DMS 273 treated with DMSO at 0.1 percent for 48 hours (cell line): ENCODE data around the gene OSTF1.

ENCODE experiments used
- DNase-seq: peaks from one replicate; lab custom pipeline; 2025; lab: John Stamatoyannopoulos, UW

Gene OSTF1

DNA sequence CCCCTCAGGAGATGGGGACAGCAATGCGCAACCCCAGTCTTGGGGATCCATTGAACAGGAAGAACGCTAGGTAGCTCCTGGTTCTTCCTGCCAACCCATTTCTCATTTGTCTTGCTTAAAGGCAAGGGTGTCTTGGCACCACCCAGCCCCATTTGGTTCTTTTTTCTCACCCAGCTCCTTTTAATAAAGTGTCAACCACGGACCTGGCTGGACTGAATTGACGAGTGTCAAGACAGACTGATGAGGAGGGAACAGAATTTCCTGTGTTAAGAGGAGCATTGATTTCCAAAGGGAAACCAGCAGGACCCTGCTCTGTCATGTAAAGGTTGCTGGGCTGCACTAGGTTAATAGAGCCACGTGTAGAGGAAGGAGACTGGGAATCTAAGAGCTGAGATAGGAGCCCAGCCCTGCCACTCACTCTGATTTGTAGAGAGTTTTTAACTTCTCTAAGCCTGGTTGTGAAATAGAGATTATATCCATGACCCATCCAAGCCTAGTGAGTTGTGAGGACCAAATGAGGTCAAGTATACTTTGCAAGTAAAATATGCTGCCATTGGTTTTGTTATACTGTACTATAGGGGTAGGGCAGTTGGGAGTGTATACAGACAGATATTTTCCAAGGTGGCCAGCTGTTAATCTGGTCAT, 33.7 kb downstream of the OSTF1 start:
- no peak for DNase-seq

DNA sequence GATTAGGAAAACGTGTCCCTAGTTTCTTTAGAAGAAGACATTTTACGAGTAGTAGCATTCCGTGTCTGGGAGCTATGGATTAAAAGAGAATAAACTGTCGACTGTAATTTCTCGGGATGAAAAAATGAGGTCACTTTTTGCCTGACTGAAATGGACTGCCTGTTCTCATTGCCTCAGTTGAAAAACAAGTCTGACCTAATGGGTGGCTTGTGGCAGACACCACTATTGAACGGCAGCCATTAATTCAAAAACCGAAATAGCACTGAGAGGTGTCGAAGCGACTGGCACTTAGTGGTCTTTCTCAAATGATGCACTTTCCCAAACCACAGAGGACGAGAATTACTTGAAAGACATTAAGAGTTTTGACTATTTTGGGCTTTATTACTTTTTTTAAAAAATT, 35.4 kb downstream of the OSTF1 start:
- no peak for DNase-seq

DNA sequence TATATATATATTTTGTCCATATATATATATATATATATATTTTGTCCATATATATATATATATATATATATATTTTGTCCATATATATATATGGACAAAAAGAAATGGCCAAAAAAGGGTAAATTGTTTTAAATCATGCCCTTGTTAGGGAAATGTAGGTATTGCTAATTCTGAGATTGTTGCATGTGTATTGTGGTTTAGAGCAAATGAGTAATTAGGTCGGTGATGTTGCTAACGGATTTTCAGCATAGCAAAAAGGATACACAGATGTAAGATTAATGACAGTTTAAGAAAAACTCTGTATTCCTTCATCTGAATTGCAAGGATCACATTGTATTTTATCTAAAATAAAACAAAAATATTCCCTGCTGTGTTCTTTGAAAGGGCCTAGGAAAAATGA, 40.2 kb downstream of the OSTF1 start:
- DNase-seq, result no peak

DNA sequence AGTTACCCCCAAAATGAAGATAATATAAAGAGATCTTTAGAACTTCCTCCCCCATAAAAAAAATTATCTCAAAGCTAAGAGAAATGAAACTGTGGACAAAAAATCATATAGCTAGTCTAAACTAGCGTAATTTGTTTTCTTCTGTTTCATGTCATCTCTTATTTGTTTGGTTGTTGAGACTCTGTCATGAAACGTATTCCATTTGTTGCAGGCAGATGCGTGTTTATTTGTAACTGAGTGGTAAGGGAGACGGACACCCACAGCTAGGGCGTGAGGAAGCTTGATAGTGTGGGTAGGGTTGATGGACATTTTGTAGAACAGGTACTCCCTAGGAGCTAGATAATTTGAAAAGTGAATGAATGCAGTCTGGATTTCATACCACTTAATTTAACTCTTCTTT, 41.9 kb downstream of the OSTF1 start:
- DNase-seq, result no peak

DNA sequence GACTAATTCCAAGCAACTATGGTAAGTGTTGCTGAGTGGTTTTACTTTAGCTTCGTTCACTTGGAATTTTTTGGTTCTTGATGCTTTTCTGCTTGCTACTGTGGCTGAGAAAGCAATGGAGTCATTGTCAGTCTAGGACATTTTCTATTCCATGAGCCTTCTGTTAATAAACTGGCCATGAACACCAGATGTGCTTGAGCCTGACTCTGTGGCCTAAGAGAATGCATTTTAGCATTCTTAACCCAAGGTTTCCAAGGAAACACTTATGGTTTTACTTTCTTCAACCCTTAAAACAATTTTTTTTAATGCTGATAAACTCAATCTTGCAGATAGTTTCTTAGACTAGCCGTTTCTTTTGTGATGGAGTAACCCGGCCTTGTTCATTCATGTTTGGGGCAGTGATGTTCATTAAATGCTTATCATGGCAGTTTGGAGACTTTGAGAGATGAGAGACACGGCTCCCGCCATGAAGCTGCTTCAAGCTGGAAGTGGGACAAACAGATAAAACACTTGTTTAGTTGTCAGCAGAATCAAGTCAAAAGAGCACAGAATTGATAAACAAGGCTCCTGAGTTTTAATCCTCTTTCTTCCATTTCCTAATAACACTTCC, 42.4 kb downstream of the OSTF1 start:
- DNase-seq, result no peak

DNA sequence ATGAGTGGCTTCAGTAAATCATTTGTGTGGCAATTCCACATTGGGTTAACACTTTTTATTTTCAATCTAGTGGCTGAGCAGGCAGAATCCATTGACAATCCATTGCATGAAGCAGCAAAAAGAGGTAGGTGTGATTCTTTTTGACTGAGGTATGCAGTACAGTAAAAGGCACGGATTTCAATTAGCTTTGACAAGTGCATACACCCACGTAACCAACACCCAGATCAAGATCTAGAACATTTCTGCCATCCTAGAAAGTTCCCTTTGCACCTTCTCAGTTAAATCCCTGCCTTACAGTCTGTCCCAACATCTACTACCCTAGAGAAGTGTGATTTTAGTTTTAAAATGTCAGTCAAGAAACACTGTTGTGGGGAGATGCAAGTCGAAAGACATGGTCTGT, 43.4 kb downstream of the OSTF1 start:
- DNase-seq, result no peak

DNA sequence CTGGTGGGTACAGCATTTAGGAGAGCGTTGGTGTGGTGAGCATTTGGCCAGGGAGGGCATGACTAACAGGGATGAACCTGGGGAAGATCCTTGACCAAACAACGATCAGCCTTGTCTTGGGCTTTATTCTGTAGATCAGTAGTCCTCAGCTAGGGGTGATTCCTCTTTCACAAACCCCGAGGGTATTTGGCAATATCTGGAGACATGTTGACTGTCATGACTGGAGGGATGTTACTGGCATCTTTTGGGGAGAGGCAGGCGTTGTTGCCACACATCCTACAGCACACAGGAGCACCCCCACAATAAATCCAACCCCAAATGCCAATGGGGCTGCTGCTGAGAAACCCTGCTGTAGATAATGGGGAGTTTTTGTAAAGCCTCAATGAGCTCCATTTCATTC, 43.9 kb downstream of the OSTF1 start:
- DNase-seq, result no peak

DNA sequence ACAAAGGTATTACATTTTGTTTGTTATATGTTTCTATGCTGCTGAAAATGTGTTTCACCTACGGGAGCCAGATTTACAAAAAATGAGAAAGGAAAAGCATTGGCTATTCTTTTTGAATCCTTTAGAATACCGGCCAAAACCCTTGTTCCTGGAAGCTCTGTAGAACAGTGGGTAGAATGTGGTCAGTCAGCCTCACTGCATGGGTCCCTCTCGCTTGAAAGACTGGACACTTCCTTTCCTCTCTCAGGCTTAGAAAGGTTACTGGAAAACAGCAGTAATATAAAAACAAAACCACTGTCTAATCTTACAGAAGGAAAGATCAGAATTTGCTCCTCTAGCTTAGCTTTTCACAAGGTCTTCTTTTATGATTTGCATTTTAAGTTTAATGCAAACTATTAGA, 45.1 kb downstream of the OSTF1 start:
- DNase-seq, result no peak

DNA sequence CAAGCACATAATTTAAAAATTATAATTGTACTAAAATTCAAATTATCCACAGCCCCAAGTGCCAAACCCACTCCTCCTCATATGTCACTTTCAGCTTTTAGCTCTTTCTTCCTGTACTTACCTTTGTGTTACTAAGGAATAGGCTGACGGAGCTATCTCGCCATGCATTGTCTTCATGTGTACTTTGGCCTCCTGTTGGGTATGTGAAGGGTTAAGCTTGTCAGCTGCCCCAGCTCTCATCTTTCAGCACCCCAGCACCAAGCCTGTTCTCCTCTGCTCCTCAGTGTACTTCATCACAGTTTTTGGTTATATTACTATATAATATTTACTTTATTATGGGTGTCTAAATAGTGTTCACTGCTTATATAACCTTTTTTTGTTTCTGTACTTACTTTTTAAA, 46.2 kb downstream of the OSTF1 start:
- DNase-seq, result no peak

DNA sequence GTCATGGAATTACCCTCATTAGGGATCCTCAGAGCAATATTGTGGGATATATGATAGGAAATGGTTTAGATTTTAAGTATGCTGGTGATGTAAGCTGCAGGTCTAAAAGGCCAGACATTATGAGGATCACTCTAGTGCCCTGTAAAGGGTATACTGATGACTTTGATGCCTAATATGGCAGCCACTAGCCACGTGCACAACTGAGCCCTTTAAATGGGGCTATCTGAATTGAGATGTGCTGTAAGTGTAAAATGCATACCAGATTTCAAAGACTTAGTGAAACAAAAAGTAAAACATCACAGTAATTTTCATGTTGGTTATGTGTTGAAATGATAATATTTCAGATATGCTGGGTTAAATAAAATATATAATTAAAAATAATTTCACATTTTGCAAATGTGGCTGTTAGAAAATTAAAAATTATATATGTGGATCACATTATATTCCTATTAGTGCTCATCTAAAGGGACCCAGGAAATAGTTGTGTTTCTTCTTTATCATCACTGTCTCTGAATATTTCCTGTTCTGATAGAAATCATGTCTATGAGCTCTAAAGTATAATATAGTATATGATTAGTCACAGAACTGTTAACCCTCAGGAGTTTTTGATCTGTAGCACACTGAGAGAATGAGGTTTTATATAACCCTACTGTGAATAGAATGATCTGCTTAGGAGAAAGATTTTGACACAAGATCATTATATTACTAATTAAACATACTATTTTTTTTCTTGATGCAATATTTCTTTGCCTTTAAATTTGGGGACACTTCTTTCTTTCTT, 50.1 kb downstream of the OSTF1 start:
- DNase-seq, result no peak

DNA sequence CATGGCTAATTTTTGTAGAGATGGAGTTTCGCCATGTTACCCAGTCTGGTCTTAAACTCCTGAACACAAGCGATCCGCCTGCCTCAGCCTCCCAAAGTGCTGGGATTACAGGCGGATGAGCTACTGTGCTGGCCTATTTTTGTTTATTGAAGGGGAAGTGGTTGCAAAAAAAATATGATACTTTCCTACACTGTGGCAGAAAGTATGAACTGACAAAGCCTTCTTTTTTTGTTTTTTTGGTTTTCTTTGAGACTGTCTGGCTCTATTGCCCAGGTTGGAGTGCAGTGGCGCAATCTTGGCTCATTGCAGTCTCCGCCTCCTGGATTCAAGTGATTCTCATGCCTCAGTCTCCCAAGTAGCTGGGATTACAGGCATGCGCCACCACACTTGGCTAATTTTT, 50.9 kb downstream of the OSTF1 start:
- no peak for DNase-seq

DNA sequence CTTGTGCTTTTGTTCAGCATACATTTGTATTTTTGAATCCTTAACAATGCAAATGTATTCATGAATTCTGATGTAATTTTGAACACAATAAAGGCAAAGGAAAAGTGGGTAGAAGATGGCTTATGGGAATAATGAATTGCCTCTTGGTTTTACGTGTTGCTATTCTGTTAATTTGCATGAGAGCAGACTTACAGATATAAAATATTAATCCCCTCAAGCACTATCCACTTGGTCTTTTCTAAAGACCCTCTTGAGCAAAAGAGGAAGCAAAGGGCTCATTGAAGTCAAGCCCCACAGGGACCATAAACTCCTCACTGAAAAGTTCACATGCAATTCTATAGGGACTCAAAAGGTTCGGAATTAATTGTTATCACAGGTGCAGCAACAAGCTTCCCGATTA, 51.9 kb downstream of the OSTF1 start:
- no peak for DNase-seq

DNA sequence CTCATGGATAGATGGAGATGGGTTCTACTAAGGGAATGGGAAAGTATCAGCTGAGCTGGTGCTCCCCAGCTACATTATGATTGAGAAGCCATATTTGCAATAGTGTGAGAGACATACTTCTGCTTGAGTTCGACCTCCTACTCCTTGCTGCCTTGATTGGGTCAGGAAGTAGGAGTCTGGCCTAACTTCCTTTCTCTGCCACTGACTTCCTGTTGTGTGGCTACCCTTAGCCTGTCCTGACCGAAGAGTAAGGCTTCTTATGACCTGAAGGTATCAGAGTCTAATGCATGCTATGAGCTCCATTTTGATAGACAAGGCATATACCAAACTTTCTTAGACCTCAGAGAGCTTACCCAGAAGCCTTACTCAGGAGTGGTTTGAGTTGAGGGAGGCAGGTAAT, 53.9 kb downstream of the OSTF1 start:
- DNase-seq, result no peak

DNA sequence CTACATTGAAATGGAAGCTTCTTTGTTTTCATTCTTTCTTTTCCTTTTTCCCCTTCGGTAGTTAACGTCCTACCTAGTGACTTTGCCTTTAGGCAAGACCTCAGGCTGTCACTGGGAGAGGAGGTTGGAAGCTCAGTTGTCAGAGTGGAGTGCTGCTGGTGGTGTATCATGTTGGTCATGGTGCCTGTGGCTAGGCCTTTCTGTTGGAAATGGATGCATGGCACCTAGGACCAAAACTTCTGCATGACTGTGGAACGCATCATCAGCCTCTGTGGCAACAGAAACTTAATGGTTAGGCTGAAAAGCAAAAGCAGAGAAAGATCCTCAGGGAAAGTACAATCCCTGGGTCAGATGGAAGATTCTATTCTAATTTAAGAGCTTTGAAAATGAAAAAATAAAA, 57.9 kb downstream of the OSTF1 start:
- DNase-seq, result no peak

DNA sequence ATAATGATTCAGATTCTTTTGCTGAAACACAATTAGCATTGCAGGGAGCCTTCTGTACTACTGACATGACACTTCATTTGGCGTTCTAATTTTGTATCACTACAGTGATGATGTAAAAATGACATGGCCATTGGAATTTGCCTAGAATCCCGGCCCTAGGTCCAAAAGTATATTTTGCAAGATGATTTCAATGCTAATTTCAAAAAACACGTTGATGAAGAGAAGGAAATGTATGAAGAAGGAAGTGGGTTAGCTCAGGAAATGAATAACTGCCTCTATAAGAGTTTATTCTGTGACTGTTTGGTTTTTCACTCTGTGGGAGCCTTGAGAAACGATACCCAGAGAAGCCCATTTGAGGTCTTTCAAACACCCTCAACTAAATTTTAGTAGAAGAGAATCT, 59.3 kb downstream of the OSTF1 start:
- DNase-seq, result no peak

DNA sequence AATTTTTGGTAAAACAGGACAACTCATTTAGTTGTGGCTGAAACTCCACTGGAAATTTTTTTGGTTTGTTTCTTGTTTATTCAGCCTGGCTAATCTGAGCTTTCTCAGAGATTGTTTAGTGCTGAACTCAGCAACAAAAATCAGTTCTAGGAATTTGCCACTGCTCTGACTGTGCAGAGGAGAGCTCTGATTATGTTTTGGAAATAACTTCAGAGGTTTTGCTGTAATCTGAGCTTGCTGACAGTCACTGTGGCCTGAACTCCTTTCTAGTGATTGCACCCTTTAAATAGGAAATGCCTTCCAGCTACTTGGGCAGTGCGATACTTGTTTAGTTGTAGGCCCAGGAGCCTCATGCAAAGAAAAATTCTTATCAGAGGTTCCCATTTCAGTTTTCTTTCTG, 60.2 kb downstream of the OSTF1 start:
- DNase-seq, result no peak

DNA sequence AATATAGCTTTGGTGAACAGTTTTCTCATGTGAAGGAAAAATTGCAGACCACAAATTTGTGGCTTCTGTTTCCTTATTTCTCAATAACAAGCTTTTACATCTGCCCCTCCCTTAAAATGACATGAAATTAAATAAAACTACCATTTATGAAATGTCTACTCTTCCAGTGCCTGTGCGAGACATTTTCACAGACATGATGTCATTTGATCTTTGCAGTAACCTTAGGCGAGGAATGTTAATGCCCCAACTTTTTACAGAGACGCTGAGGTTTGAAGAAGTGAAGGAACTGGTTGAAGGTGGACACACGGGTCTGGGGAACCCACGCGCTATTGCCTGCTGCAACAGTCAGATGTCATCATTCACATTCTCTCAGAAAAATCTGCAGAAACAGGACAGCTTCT, 61.5 kb downstream of the OSTF1 start:
- no peak for DNase-seq

DNA sequence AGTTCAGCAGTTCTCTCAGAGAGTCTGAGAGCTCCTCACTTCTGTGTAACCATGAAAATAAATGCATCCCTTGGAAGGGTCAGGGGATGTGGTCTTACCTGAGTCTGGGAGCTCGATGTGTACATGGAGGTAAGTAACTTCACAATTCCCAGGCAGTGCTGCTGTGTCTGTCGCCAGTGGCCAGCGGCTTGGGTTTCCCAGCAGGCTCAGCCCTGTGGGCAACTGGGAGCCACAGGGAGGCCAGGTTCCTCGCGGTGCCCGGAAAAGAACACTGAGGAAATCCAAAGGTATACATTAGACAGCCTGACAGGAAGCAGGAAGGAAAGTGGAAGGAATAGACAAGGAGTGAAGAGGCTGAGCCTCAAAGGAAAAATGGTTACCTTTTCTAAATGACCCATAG, 62.2 kb downstream of the OSTF1 start:
- no peak for DNase-seq

DNA sequence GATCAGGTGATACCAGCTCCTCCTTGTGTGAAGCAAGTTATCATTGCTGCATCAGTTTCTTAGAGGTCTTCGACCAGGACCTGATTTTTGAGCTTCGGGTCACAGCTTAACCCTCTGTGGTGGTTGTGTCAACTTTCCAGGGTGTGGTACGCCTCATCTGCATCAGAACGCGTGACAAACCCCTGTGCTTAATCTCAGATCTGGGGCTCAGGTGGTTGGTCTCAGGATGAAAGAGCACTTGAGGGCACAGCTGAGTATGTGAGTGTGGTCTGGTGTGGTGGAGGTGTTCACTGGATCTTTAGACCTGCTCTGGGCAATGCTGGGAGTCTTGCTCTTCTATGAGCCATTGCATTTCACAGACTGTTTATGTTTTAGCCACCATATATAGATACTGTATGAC, 64.1 kb downstream of the OSTF1 start:
- DNase-seq, result no peak

DNA sequence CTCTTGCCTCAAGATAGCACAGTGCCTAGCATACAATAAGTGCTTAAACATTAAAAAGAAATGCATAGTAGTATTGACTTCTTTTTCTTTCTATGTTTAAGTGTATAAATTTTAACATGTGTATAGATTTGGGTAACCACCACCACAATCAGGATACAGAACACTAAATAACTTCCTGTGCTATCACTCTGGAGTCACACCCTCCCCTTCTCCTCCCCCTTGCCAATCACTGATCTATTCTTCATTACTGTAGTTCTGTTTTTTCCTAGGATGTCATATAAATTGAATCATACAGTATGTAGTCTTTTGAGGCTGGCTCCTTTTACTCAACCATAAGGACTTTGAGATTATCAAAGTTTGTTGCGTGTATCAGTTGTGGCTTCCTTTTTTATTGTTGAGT, 68.5 kb downstream of the OSTF1 start:
- DNase-seq, result no peak

DNA sequence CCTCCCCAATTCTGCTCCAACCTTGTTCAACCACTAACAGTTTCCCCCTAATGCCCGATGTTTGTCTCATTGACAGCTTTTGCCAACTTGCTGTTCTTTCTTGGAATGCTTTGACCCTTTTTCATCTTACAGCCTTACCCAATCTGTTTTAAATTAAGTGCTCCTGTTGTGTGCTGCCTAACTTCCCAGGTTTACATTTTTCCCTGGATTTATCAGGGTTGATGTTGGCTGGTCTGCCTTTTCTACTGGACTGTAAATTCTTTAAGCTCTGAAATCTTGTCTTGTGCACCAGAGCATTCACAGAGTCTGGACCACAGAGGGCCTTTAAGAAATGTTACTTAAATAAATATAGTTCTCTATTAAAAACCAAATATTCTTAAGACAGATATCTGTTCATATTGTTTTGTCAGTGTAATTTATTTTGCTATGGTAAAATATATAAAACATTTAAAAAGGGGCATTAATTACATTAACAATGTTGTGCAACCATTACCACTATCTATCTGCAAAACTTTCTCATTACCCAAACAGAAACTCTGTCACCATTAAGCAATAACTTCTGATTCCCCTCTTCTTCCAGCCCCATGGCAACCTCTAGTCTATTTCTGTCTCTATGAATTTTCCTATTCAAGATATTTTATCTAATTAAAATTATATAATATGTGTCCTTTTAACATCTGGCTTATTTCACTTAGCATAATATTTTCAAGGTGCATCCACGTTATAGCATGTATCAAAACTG, 73.0 kb downstream of the OSTF1 start:
- no peak for DNase-seq

DNA sequence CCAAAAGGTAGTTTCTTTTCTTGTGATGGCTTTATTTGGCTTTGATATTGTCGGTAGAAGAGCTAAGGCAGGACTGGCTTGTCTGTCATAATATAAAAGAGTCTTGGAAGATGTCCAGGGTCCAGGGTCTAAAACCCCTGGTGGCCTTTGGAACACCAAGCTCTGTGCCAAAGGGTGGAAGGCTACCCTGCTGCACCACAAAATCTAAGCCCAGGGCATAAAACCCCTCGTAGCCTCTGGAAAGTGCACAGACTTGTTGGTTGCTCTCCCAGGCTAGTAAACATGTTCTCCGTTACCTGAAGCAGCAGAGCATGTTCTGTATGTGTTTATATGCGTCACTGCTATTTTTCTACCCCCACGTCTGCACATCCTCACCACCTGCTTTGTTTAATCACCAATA, 75.5 kb downstream of the OSTF1 start:
- DNase-seq, result no peak

DNA sequence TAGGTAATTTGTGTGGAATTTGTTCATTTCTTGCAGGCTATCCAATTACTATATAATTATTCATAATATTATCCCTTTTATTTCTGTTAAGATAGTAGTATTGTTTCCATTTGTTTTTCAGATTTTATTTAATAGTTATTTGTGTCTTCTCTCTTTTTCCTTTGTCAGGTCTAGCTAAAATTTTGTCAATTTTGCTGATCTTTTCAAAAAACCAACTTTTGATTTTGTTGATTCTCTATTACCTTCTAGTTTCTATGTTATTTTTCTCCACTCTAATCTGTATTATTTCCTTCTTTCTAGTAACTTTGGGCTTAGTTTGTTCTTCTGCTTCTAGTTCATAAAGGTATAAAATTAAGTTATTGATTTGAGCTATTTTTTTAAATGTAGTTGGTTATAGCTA, 76.3 kb downstream of the OSTF1 start:
- no peak for DNase-seq
